ENCODE measurements around the gene ATP9B. TPM values are rescaled to one million over a fixed set of nuclear protein-coding genes. Genes with fewer than 3 reads are reported as not detected.

ATP9B gene
- total and polyA plus RNA-seq, 9 donors = 19.9 to 72.1 (median 43.2) TPM

GRCh38 chr18:79173742-79174141 lies 104.5 kb downstream of the ATP9B start:
- no peak for DNase-seq

GRCh38 chr18:79178113-79178531 lies 108.9 kb downstream of the ATP9B start:
- no peak for DNase-seq
- intact Hi-C loops (cut with DNase I) = no loop called here
- Histone ChIP-seq H3K27ac (no peak overlapping the region), H3K4me1 (ENCODE audit: insufficient read depth) (peaks cover 2% of the 10 kb centered on the region), H3K36me3 (no peaks in the 10 kb centered on the region), H3K4me3 (no peak overlapping the region), H3K27me3 (no peaks in the 10 kb centered on the region), H3K9me3 (no peaks in the 10 kb centered on the region)
- no peak for TF ChIP-seq EP300 (IDR thresholded peaks at IDR 0.05)
- TF ChIP-seq POLR2A (IDR thresholded peaks at IDR 0.05) = no peak
- no peak for TF ChIP-seq CTCF (IDR thresholded peaks at IDR 0.05)
- WGBS, 3 donors = 93 to 97% (median 96%) methylated on average over 10 of the region's 10 CpGs

More at GRCh38 chr18:79173742-79174141, 104.5 kb downstream of the ATP9B start:
- no peaks in the 10 kb centered on the region for H3K27me3 ChIP-seq
- H3K4me1 ChIP-seq (ENCODE audit: insufficient read depth) = peaks cover 3% of the 10 kb centered on the region
- no peak overlapping the region for H3K4me3 ChIP-seq
- no peaks in the 10 kb centered on the region for H3K36me3 ChIP-seq
- TF ChIP-seq POLR2A (IDR thresholded peaks at IDR 0.05) (no peak), CTCF (IDR thresholded peaks at IDR 0.05) (no peak), EP300 (IDR thresholded peaks at IDR 0.05) (no peak)
- intact Hi-C loops (cut with DNase I) = no loop called here
- 82 to 89% (median 84%) methylated on average over 2 of the region's 2 CpGs for WGBS, 3 donors
- no peak overlapping the region for H3K27ac ChIP-seq
- no peaks in the 10 kb centered on the region for H3K9me3 ChIP-seq

GRCh38 chr18:79182047-79182713 lies 113.0 kb downstream of the ATP9B start:
- no peak overlapping the region for H3K4me3 ChIP-seq
- DNase-seq = no peak
- H3K36me3 ChIP-seq = no peaks in the 10 kb centered on the region
- intact Hi-C loops (cut with DNase I) = no loop called here
- H3K27me3 ChIP-seq = no peaks in the 10 kb centered on the region
- no peak for TF ChIP-seq POLR2A (IDR thresholded peaks at IDR 0.05)
- no peak for TF ChIP-seq CTCF (IDR thresholded peaks at IDR 0.05)
- WGBS, 3 donors = 98 to 99% (median 99%) methylated on average over 3 of the region's 3 CpGs
- H3K9me3 ChIP-seq = no peaks in the 10 kb centered on the region
- H3K27ac ChIP-seq = no peak overlapping the region
- peaks cover 2% of the 10 kb centered on the region for H3K4me1 ChIP-seq (ENCODE audit: insufficient read depth)

GRCh38 chr18:79185648-79186047 lies 116.5 kb downstream of the ATP9B start:
- Histone ChIP-seq H3K4me3 (no peak overlapping the region), H3K27ac (no peak overlapping the region), H3K4me1 (ENCODE audit: insufficient read depth) (peaks cover 4% of the 10 kb centered on the region), H3K36me3 (no peaks in the 10 kb centered on the region), H3K27me3 (no peaks in the 10 kb centered on the region), H3K9me3 (no peaks in the 10 kb centered on the region)
- intact Hi-C loops (cut with DNase I) = no loop called here
- DNase-seq = no peak
- TF ChIP-seq CTCF (IDR thresholded peaks at IDR 0.05) = no peak
- TF ChIP-seq EP300 (IDR thresholded peaks at IDR 0.05) = no peak
- TF ChIP-seq POLR2A (IDR thresholded peaks at IDR 0.05) = no peak
- WGBS, 3 donors = 89 to 93% (median 93%) methylated on average over 3 of the region's 3 CpGs

Measured in ovary (tissue), 9 donors.